ENCODE measurements around the gene RPS6KL1. TPM values are rescaled to one million over a fixed set of nuclear protein-coding genes. Genes with fewer than 3 reads are reported as not detected.

The RPS6KL1 gene
- total and polyA plus RNA-seq, 4 donors, result 1.1 to 5.9 (median 3.8) TPM

DNA sequence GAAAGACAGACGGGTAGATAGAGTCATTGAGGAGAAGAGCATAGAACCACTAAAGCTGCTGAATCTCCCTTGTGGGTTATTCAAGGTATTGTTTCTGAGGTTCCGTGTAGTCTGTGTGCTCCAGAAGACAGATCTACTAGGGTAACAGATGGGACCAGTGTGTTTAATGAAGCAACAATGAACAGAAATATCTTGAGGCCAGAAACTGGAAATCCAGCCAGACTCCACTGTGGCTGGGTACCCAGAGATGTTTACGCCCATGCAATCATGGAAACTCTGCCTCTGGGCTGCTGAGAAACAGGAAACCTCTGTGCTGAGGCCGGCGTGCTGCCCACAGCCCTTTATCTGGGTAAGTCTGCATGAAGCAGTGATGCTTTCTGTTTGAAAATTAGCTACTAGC, 55.4 kb downstream of the RPS6KL1 start:
- Histone ChIP-seq H3K9ac (ENCODE audit: low read depth in 1 of 2, low read length in 2 of 2) (no peak overlapping the region), H3K4me3 (ENCODE audit: low read depth in 1 of 3, low read length in 3 of 3) (no peak overlapping the region), H3K27ac (ENCODE audit: low read depth in 1 of 2, low read length in 2 of 2) (no peak overlapping the region), H3K36me3 (ENCODE audit: control insufficient read depth in 4 of 4, insufficient read depth in 3 of 4, low read depth in 1 of 4, low read length in 3 of 4) (no peaks in the 10 kb centered on the region), H3K4me1 (ENCODE audit: control insufficient read depth in 4 of 4, insufficient read depth in 4 of 4, low read length in 3 of 4) (peaks cover 0 to 7% (median 4%) of the 10 kb centered on the region in 4 donors), H3K27me3 (ENCODE audit: control insufficient read depth in 4 of 4, insufficient read depth in 4 of 4, low read length in 3 of 4) (no peaks in the 10 kb centered on the region), H3K9me3 (ENCODE audit: control insufficient read depth in 4 of 4, low read length in 3 of 4) (no peaks in the 10 kb centered on the region)
- 66% methylated on average over 5 of the region's 5 CpGs for WGBS
- no peak for TF ChIP-seq NR2F2 (IDR thresholded peaks at IDR 0.05)
- no peak for TF ChIP-seq RAD21 (IDR thresholded peaks at IDR 0.05)
- TF ChIP-seq ATF3 (IDR thresholded peaks at IDR 0.05), result no peak
- TF ChIP-seq TAF1 (conservative IDR thresholded peaks at IDR 0.05), result no peak
- DNase-seq (ENCODE audit: low spot score), result no peak

- Histone ChIP-seq H3K9ac (ENCODE audit: low read depth in 1 of 2, low read length in 2 of 2) (no peak overlapping the region), H3K36me3 (ENCODE audit: control insufficient read depth in 4 of 4, insufficient read depth in 3 of 4, low read depth in 1 of 4, low read length in 3 of 4) (no peaks in the 10 kb centered on the region), H3K4me3 (ENCODE audit: low read depth in 1 of 3, low read length in 3 of 3) (no peak overlapping the region), H3K9me3 (ENCODE audit: control insufficient read depth in 4 of 4, low read length in 3 of 4) (no peaks in the 10 kb centered on the region), H3K27me3 (ENCODE audit: control insufficient read depth in 4 of 4, insufficient read depth in 4 of 4, low read length in 3 of 4) (no peaks in the 10 kb centered on the region), H3K27ac (ENCODE audit: low read depth in 1 of 2, low read length in 2 of 2) (no peak overlapping the region), H3K4me1 (ENCODE audit: control insufficient read depth in 4 of 4, insufficient read depth in 4 of 4, low read length in 3 of 4) (peaks cover 0 to 3% (median 1%) of the 10 kb centered on the region in 4 donors)
- DNase-seq (ENCODE audit: low spot score), result peak; percentile 12
- no peak for TF ChIP-seq CTCF (IDR thresholded peaks at IDR 0.05; ENCODE audit: low read depth, low read length, missing input control)
- TF ChIP-seq YY1 (IDR thresholded peaks at IDR 0.05), result no peak
- no peak for TF ChIP-seq FOXA2 (IDR thresholded peaks at IDR 0.05)
- no peak for TF ChIP-seq FOXA1 (IDR thresholded peaks at IDR 0.05)
- TF ChIP-seq EGR1 (IDR thresholded peaks at IDR 0.05; ENCODE audit: low read depth in 2 of 2), result no peak
- no peak for TF ChIP-seq REST (IDR thresholded peaks at IDR 0.05)
- TF ChIP-seq, protein P1, sequence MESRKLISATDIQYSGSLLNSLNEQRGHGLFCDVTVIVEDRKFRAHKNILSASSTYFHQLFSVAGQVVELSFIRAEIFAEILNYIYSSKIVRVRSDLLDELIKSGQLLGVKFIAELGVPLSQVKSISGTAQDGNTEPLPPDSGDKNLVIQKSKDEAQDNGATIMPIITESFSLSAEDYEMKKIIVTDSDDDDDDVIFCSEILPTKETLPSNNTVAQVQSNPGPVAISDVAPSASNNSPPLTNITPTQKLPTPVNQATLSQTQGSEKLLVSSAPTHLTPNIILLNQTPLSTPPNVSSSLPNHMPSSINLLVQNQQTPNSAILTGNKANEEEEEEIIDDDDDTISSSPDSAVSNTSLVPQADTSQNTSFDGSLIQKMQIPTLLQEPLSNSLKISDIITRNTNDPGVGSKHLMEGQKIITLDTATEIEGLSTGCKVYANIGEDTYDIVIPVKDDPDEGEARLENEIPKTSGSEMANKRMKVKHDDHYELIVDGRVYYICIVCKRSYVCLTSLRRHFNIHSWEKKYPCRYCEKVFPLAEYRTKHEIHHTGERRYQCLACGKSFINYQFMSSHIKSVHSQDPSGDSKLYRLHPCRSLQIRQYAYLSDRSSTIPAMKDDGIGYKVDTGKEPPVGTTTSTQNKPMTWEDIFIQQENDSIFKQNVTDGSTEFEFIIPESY (IDR thresholded peaks at IDR 0.05), result no peak
- no peak for TF ChIP-seq RXRA (IDR thresholded peaks at IDR 0.05)
- no peak for TF ChIP-seq NR2F2 (IDR thresholded peaks at IDR 0.05)
- TF ChIP-seq HNF4A (conservative IDR thresholded peaks at IDR 0.05), result no peak
- 84% methylated on average over 3 of the region's 3 CpGs for WGBS
Measured at GRCh38 chr14:74866708-74867389, 56.2 kb downstream of the RPS6KL1 start.
